Stimulated activated CD8-positive, alpha-beta memory T cell treated with anti-CD3 and anti-CD28 coated beads, Interleukin-4, amount 100 ng/mL, for 1 hour (primary cell): ENCODE measurements around the gene RDH11.
"Not testable (repeated sequence)": the region's sequence is repeated elsewhere in the genome, so short reads cannot be mapped to it uniquely, and the experiment has no call there.

ENCODE experiments used
- DNase-seq, 2 donors: peaks; one replicate each; pipeline ENCODE4 v3.0.0-alpha.2; 2020; ENCODE audit warnings: low read depth in 2 of 2, low spot score in 1 of 2

The RDH11 gene

GRCh38 chr14:67704484-67705089 is 9.0 kb upstream of the RDH11 start:
- DNase-seq: peak in 1 of 2 donors; percentile 6

- no peak for DNase-seq
Observed at GRCh38 chr14:67703997-67704396, 8.4 kb upstream of the RDH11 start.

GRCh38 chr14:67701492-67701891 is 5.9 kb upstream of the RDH11 start, which contains the start of gene RDH12:
RDH12 (plus strand) TSS chr14:67701886; CDS start chr14:67722643, 20,757 bp downstream.
- not testable (repeated sequence) for DNase-seq

- no peak for DNase-seq
Observed at GRCh38 chr14:67698179-67698578, 2.6 kb upstream of the RDH11 start.

- no peak for DNase-seq
Observed at GRCh38 chr14:67697006-67697405, 1.4 kb upstream of the RDH11 start.

GRCh38 chr14:67694791-67695393 is 672 bp downstream of the RDH11 start:
- peak; percentile 26 to 31 for DNase-seq

GRCh38 chr14:67690011-67690410 is 5.6 kb downstream of the RDH11 start:
- no peak for DNase-seq

- no peak for DNase-seq
Observed at GRCh38 chr14:67683842-67684241, 11.7 kb downstream of the RDH11 start.

- DNase-seq: no peak
Observed at GRCh38 chr14:67680941-67681340, 14.6 kb downstream of the RDH11 start.

GRCh38 chr14:67680121-67680602 is 15.4 kb downstream of the RDH11 start:
- DNase-seq: no peak

- DNase-seq: no peak
Observed at GRCh38 chr14:67679006-67679405, 16.6 kb downstream of the RDH11 start.

- no peak for DNase-seq
Observed at GRCh38 chr14:67675219-67675582, 20.4 kb downstream of the RDH11 start.

- DNase-seq: peak; percentile 42 to 54
Observed at GRCh38 chr14:67674480-67675218, 20.9 kb downstream of the RDH11 start, which contains the start of gene VTI1B. VTI1B (minus strand) TSS chr14:67674632; CDS start chr14:67674489, 143 bp downstream.

GRCh38 chr14:67674139-67674479 is 21.5 kb downstream of the RDH11 start:
- peak; percentile 11 to 28 for DNase-seq

GRCh38 chr14:67673451-67673850 is 22.1 kb downstream of the RDH11 start:
- DNase-seq: no peak

GRCh38 chr14:67668559-67668958 is 27.0 kb downstream of the RDH11 start:
- no peak for DNase-seq

- no peak for DNase-seq
Observed at GRCh38 chr14:67666750-67667449, 28.7 kb downstream of the RDH11 start.

- DNase-seq: no peak
Observed at GRCh38 chr14:67665868-67666267, 29.7 kb downstream of the RDH11 start.

GRCh38 chr14:67663633-67664032 is 31.9 kb downstream of the RDH11 start:
- DNase-seq: no peak

- DNase-seq: no peak
Observed at GRCh38 chr14:67653651-67654280, 41.8 kb downstream of the RDH11 start.

GRCh38 chr14:67652189-67652588 is 43.4 kb downstream of the RDH11 start:
- no peak for DNase-seq
